ENCODE measurements around the gene LYPLA2.

Gene LYPLA2

GRCh38 chr1:23790696-23791515, at the start of gene LYPLA2:
LYPLA2 (plus strand) TSS chr1:23791145; CDS start chr1:23792683, 1,538 bp downstream.
- peak within 1 kb of the TSS; percentile 78 to 85 for H3K4me3 ChIP-seq (ENCODE audit: low read depth in 1 of 2, low read length in 2 of 2)
- H3K27me3 ChIP-seq (ENCODE audit: low read depth, low read length): no peaks in the 10 kb centered on the region
- no peaks in the 10 kb centered on the region for H3K9me3 ChIP-seq (ENCODE audit: control insufficient read depth in 1 of 2, low read length in 2 of 2)
- peak within 1 kb of the TSS; percentile 76 for H3K27ac ChIP-seq (ENCODE audit: low read length)
- peaks cover 20 to 25% of the 10 kb centered on the region in 2 donors for H3K36me3 ChIP-seq (ENCODE audit: control insufficient read depth in 1 of 2, insufficient read depth in 2 of 2, low read length in 2 of 2)
- peaks cover 5 to 32% of the 10 kb centered on the region in 2 donors for H3K4me1 ChIP-seq (ENCODE audit: control insufficient read depth in 1 of 2, insufficient read depth in 2 of 2, low read length in 2 of 2)

- Histone ChIP-seq H3K9me3 (ENCODE audit: control insufficient read depth in 1 of 2, low read length in 2 of 2) (no peaks in the 10 kb centered on the region), H3K27ac (ENCODE audit: low read length) (no peak overlapping the region), H3K4me1 (ENCODE audit: control insufficient read depth in 1 of 2, insufficient read depth in 2 of 2, low read length in 2 of 2) (peaks cover 6 to 23% of the 10 kb centered on the region in 2 donors), H3K4me3 (ENCODE audit: low read depth in 1 of 2, low read length in 2 of 2) (no peak overlapping the region), H3K27me3 (ENCODE audit: low read depth, low read length) (no peaks in the 10 kb centered on the region), H3K36me3 (ENCODE audit: control insufficient read depth in 1 of 2, insufficient read depth in 2 of 2, low read length in 2 of 2) (no peaks in the 10 kb centered on the region)
These were observed 49.3 kb upstream of the LYPLA2 start for GRCh38 chr1:23741609-23742008.

GRCh38 chr1:23742670-23743286, 48.2 kb upstream of the LYPLA2 start:
- Histone ChIP-seq H3K9me3 (ENCODE audit: control insufficient read depth in 1 of 2, low read length in 2 of 2) (no peaks in the 10 kb centered on the region), H3K4me1 (ENCODE audit: control insufficient read depth in 1 of 2, insufficient read depth in 2 of 2, low read length in 2 of 2) (peaks cover 6 to 23% of the 10 kb centered on the region in 2 donors), H3K27ac (ENCODE audit: low read length) (no peak overlapping the region), H3K4me3 (ENCODE audit: low read depth in 1 of 2, low read length in 2 of 2) (peak overlapping the region; percentile 85 to 96), H3K36me3 (ENCODE audit: control insufficient read depth in 1 of 2, insufficient read depth in 2 of 2, low read length in 2 of 2) (no peaks in the 10 kb centered on the region), H3K27me3 (ENCODE audit: low read depth, low read length) (no peaks in the 10 kb centered on the region)

- Histone ChIP-seq H3K36me3 (ENCODE audit: control insufficient read depth in 1 of 2, insufficient read depth in 2 of 2, low read length in 2 of 2) (no peaks in the 10 kb centered on the region), H3K27ac (ENCODE audit: low read length) (peak within 1 kb of the TSS; percentile 62), H3K9me3 (ENCODE audit: control insufficient read depth in 1 of 2, low read length in 2 of 2) (no peaks in the 10 kb centered on the region), H3K27me3 (ENCODE audit: low read depth, low read length) (no peaks in the 10 kb centered on the region), H3K4me3 (ENCODE audit: low read depth in 1 of 2, low read length in 2 of 2) (peak within 1 kb of the TSS; percentile 85 to 96), H3K4me1 (ENCODE audit: control insufficient read depth in 1 of 2, insufficient read depth in 2 of 2, low read length in 2 of 2) (peaks cover 6 to 23% of the 10 kb centered on the region in 2 donors)
These were observed 47.4 kb upstream of the LYPLA2 start, which contains the start of gene ELOA for GRCh38 chr1:23743287-23744152. ELOA (plus strand) TSS chr1:23743471; CDS start chr1:23743504, 33 bp downstream.

GRCh38 chr1:23745515-23745914, 45.4 kb upstream of the LYPLA2 start:
- Histone ChIP-seq H3K27me3 (ENCODE audit: low read depth, low read length) (no peaks in the 10 kb centered on the region), H3K4me3 (ENCODE audit: low read depth in 1 of 2, low read length in 2 of 2) (no peak overlapping the region), H3K9me3 (ENCODE audit: control insufficient read depth in 1 of 2, low read length in 2 of 2) (no peaks in the 10 kb centered on the region), H3K27ac (ENCODE audit: low read length) (no peak overlapping the region), H3K4me1 (ENCODE audit: control insufficient read depth in 1 of 2, insufficient read depth in 2 of 2, low read length in 2 of 2) (peaks cover 6 to 23% of the 10 kb centered on the region in 2 donors), H3K36me3 (ENCODE audit: control insufficient read depth in 1 of 2, insufficient read depth in 2 of 2, low read length in 2 of 2) (peaks cover 2% of the 10 kb centered on the region in 2 donors)

GRCh38 chr1:23748016-23748415, 42.9 kb upstream of the LYPLA2 start:
- Histone ChIP-seq H3K27me3 (ENCODE audit: low read depth, low read length) (no peaks in the 10 kb centered on the region), H3K4me3 (ENCODE audit: low read depth in 1 of 2, low read length in 2 of 2) (no peak overlapping the region), H3K36me3 (ENCODE audit: control insufficient read depth in 1 of 2, insufficient read depth in 2 of 2, low read length in 2 of 2) (peaks cover 24 to 27% of the 10 kb centered on the region in 2 donors), H3K4me1 (ENCODE audit: control insufficient read depth in 1 of 2, insufficient read depth in 2 of 2, low read length in 2 of 2) (peaks cover 6 to 16% of the 10 kb centered on the region in 2 donors), H3K27ac (ENCODE audit: low read length) (no peak overlapping the region), H3K9me3 (ENCODE audit: control insufficient read depth in 1 of 2, low read length in 2 of 2) (no peaks in the 10 kb centered on the region)

- no peak overlapping the region for H3K4me3 ChIP-seq (ENCODE audit: low read depth in 1 of 2, low read length in 2 of 2)
- H3K36me3 ChIP-seq (ENCODE audit: control insufficient read depth in 1 of 2, insufficient read depth in 2 of 2, low read length in 2 of 2): peaks cover 56 to 60% of the 10 kb centered on the region in 2 donors
- H3K9me3 ChIP-seq (ENCODE audit: control insufficient read depth in 1 of 2, low read length in 2 of 2): no peaks in the 10 kb centered on the region
- H3K27ac ChIP-seq (ENCODE audit: low read length): no peak overlapping the region
- H3K4me1 ChIP-seq (ENCODE audit: control insufficient read depth in 1 of 2, insufficient read depth in 2 of 2, low read length in 2 of 2): no peaks in the 10 kb centered on the region
- no peaks in the 10 kb centered on the region for H3K27me3 ChIP-seq (ENCODE audit: low read depth, low read length)
These were observed 39.7 kb upstream of the LYPLA2 start for GRCh38 chr1:23751050-23751814.

- no peaks in the 10 kb centered on the region for H3K9me3 ChIP-seq (ENCODE audit: control insufficient read depth in 1 of 2, low read length in 2 of 2)
- H3K27ac ChIP-seq (ENCODE audit: low read length): no peak overlapping the region
- no peak overlapping the region for H3K4me3 ChIP-seq (ENCODE audit: low read depth in 1 of 2, low read length in 2 of 2)
- H3K4me1 ChIP-seq (ENCODE audit: control insufficient read depth in 1 of 2, insufficient read depth in 2 of 2, low read length in 2 of 2): no peaks in the 10 kb centered on the region
- peaks cover 62 to 65% of the 10 kb centered on the region in 2 donors for H3K36me3 ChIP-seq (ENCODE audit: control insufficient read depth in 1 of 2, insufficient read depth in 2 of 2, low read length in 2 of 2)
- H3K27me3 ChIP-seq (ENCODE audit: low read depth, low read length): no peaks in the 10 kb centered on the region
These were observed 39.1 kb upstream of the LYPLA2 start for GRCh38 chr1:23751815-23752200.

- Histone ChIP-seq H3K4me3 (ENCODE audit: low read depth in 1 of 2, low read length in 2 of 2) (no peak overlapping the region), H3K9me3 (ENCODE audit: control insufficient read depth in 1 of 2, low read length in 2 of 2) (no peaks in the 10 kb centered on the region), H3K4me1 (ENCODE audit: control insufficient read depth in 1 of 2, insufficient read depth in 2 of 2, low read length in 2 of 2) (no peaks in the 10 kb centered on the region), H3K27me3 (ENCODE audit: low read depth, low read length) (no peaks in the 10 kb centered on the region), H3K36me3 (ENCODE audit: control insufficient read depth in 1 of 2, insufficient read depth in 2 of 2, low read length in 2 of 2) (peaks cover 67 to 76% of the 10 kb centered on the region in 2 donors), H3K27ac (ENCODE audit: low read length) (no peak overlapping the region)
These were observed 38.0 kb upstream of the LYPLA2 start for GRCh38 chr1:23752909-23753308.

- no peak overlapping the region for H3K27ac ChIP-seq (ENCODE audit: low read length)
- no peak overlapping the region for H3K4me3 ChIP-seq (ENCODE audit: low read depth in 1 of 2, low read length in 2 of 2)
These were observed 34.3 kb upstream of the LYPLA2 start for GRCh38 chr1:23756676-23757075.

More at GRCh38 chr1:23756676-23757075, 34.3 kb upstream of the LYPLA2 start:
- H3K27me3 ChIP-seq (ENCODE audit: low read depth, low read length): no peaks in the 10 kb centered on the region
- peaks cover 0 to 18% of the 10 kb centered on the region in 2 donors for H3K4me1 ChIP-seq (ENCODE audit: control insufficient read depth in 1 of 2, insufficient read depth in 2 of 2, low read length in 2 of 2)
- no peaks in the 10 kb centered on the region for H3K9me3 ChIP-seq (ENCODE audit: control insufficient read depth in 1 of 2, low read length in 2 of 2)
- H3K36me3 ChIP-seq (ENCODE audit: control insufficient read depth in 1 of 2, insufficient read depth in 2 of 2, low read length in 2 of 2): peaks cover 81 to 93% of the 10 kb centered on the region in 2 donors
